ENCODE results near the gene TMEM184A.

DNA sequence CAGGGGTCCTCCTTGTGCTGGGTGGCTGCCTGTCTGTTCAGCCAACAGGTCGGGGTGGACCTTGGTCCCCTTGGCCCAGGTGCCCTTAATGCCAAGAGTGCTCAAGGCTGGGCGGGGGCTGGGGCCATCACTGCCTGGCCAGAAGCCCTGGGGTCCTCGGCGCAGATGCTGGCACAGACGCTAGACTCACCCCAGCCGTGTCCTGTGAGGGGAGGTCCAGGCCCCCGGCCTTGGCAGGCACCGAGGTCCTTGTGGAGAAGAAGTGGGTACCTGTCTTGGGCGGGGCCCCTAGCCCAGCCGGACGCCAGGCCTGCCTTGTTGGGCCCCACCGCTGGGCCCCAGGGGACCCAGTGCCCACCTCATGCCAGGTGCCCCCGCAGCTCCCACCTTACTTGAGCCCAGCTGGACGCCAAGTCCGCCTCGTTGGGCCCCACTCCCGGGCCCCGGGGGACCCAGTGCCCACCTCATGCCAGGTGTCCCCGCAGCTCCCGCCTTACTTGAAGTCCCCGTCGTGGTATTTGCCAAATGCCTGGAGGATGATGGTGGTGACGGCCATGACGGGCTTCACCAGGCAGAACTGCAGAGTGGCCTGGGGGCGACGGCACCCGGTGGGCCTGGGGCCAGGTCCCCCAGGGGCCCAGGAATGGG lies 6.5 kb downstream of the TMEM184A start:
- no peak for TF ChIP-seq ZNF114 (CRISPR knock-in tag; IDR thresholded peaks at IDR 0.05)
- TF ChIP-seq CTCF (conservative IDR thresholded peaks at IDR 0.05; ENCODE audit: low read depth in 2 of 2) = no peak
- TF ChIP-seq POLR2AphosphoS5 (IDR thresholded peaks at IDR 0.05; ENCODE audit: low read depth) = no peak
- no peak for TF ChIP-seq EZH2phosphoT487 (IDR thresholded peaks at IDR 0.05; ENCODE audit: unreplicated experiment)
- TF ChIP-seq REST (IDR thresholded peaks at IDR 0.05; ENCODE audit: unreplicated experiment) = no peak
- TF ChIP-seq EZH2 (IDR thresholded peaks at IDR 0.05; ENCODE audit: low read depth, unreplicated experiment) = no peak
- no peak for TF ChIP-seq STAT1 (IDR thresholded peaks at IDR 0.05; ENCODE audit: unreplicated experiment)
- no peak for TF ChIP-seq JUNB (IDR thresholded peaks at IDR 0.05; ENCODE audit: unreplicated experiment)
- TF ChIP-seq ZNF331 (CRISPR knock-in tag; IDR thresholded peaks at IDR 0.05; ENCODE audit: low read depth) = no peak
- TF ChIP-seq, protein P1, sequence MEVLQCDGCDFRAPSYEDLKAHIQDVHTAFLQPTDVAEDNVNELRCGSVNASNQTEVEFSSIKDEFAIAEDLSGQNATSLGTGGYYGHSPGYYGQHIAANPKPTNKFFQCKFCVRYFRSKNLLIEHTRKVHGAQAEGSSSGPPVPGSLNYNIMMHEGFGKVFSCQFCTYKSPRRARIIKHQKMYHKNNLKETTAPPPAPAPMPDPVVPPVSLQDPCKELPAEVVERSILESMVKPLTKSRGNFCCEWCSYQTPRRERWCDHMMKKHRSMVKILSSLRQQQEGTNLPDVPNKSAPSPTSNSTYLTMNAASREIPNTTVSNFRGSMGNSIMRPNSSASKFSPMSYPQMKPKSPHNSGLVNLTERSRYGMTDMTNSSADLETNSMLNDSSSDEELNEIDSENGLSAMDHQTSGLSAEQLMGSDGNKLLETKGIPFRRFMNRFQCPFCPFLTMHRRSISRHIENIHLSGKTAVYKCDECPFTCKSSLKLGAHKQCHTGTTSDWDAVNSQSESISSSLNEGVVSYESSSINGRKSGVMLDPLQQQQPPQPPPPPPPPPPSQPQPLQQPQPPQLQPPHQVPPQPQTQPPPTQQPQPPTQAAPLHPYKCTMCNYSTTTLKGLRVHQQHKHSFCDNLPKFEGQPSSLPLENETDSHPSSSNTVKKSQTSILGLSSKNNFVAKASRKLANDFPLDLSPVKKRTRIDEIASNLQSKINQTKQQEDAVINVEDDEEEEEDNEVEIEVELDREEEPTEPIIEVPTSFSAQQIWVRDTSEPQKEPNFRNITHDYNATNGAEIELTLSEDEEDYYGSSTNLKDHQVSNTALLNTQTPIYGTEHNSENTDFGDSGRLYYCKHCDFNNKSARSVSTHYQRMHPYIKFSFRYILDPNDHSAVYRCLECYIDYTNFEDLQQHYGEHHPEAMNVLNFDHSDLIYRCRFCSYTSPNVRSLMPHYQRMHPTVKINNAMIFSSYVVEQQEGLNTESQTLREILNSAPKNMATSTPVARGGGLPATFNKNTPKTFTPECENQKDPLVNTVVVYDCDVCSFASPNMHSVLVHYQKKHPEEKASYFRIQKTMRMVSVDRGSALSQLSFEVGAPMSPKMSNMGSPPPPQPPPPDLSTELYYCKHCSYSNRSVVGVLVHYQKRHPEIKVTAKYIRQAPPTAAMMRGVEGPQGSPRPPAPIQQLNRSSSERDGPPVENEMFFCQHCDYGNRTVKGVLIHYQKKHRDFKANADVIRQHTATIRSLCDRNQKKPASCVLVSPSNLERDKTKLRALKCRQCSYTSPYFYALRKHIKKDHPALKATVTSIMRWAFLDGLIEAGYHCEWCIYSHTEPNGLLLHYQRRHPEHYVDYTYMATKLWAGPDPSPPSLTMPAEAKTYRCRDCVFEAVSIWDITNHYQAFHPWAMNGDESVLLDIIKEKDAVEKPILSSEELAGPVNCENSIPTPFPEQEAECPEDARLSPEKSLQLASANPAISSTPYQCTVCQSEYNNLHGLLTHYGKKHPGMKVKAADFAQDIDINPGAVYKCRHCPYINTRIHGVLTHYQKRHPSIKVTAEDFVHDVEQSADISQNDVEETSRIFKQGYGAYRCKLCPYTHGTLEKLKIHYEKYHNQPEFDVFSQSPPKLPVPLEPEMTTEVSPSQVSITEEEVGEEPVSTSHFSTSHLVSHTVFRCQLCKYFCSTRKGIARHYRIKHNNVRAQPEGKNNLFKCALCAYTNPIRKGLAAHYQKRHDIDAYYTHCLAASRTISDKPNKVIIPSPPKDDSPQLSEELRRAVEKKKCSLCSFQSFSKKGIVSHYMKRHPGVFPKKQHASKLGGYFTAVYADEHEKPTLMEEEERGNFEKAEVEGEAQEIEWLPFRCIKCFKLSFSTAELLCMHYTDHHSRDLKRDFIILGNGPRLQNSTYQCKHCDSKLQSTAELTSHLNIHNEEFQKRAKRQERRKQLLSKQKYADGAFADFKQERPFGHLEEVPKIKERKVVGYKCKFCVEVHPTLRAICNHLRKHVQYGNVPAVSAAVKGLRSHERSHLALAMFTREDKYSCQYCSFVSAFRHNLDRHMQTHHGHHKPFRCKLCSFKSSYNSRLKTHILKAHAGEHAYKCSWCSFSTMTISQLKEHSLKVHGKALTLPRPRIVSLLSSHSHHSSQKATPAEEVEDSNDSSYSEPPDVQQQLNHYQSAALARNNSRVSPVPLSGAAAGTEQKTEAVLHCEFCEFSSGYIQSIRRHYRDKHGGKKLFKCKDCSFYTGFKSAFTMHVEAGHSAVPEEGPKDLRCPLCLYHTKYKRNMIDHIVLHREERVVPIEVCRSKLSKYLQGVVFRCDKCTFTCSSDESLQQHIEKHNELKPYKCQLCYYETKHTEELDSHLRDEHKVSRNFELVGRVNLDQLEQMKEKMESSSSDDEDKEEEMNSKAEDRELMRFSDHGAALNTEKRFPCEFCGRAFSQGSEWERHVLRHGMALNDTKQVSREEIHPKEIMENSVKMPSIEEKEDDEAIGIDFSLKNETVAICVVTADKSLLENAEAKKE (CRISPR knock-in tag; IDR thresholded peaks at IDR 0.05) = no peak
- TF ChIP-seq NANOG (IDR thresholded peaks at IDR 0.05; ENCODE audit: borderline replicate concordance) = no peak
